ENCODE measurements around the gene DHX38. TPM values are rescaled to one million over a fixed set of nuclear protein-coding genes. Genes with fewer than 3 reads are reported as not detected.

The DHX38 gene
- total RNA-seq, 4 donors from 2014 or later: 40.8 to 85.0 (median 50.0) TPM

DNA sequence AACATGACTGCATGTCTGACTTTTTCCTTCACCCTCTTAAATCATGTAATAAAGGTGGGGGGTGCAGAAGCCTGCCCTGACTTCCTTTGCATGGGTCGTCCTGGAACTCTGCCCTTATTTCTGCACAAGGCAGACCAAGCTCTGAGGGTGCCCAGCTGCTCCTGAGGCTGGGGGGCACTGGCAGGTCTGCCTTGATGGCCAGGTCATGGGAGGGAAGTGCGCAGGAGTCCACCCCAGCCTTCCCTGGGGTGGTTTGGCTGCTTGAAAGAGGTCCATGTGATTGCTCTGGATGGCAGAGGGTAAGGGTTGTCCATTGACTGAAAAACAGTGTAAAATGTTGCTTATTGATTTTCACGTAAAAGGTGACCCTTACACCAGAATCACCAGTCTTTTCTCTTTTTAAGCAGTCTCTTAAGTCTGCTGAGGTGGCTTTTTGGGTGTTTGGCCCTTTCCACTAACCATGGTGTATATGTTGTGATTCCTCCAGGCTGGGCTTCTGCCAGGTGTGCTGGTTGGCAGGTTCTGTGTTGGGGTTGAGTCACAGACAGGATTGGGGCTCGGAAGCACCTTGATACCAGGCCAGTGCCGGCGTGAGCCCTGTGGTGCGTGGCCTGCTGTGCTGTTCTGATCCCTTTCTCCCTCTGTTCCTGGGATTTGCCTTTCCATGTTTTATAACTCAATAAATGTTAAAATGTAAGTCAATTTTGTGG, 19.4 kb downstream of the DHX38 start:
- TF ChIP-seq, protein P1, sequence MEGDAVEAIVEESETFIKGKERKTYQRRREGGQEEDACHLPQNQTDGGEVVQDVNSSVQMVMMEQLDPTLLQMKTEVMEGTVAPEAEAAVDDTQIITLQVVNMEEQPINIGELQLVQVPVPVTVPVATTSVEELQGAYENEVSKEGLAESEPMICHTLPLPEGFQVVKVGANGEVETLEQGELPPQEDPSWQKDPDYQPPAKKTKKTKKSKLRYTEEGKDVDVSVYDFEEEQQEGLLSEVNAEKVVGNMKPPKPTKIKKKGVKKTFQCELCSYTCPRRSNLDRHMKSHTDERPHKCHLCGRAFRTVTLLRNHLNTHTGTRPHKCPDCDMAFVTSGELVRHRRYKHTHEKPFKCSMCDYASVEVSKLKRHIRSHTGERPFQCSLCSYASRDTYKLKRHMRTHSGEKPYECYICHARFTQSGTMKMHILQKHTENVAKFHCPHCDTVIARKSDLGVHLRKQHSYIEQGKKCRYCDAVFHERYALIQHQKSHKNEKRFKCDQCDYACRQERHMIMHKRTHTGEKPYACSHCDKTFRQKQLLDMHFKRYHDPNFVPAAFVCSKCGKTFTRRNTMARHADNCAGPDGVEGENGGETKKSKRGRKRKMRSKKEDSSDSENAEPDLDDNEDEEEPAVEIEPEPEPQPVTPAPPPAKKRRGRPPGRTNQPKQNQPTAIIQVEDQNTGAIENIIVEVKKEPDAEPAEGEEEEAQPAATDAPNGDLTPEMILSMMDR (IDR thresholded peaks at IDR 0.05; ENCODE audit: low read depth): no peak

DNA sequence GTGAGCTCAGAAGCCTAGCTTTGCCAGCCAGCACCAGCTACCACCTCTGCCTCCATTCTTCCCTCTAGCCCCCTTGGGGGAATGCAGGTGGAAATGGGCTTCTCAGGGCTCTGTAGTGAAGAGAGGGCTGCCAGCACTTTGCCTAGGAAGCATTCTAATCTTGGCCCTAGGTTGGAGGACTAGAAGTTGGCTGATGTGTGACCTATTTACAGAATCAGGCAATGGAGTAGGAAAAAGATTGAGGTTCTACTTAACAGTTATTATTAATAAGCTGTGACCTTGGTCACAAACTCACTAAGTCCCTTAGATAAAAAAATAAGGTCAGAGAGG, 19.9 kb downstream of the DHX38 start:
- TF ChIP-seq, protein P1 (IDR thresholded peaks at IDR 0.05; ENCODE audit: low read depth): no peak

DNA sequence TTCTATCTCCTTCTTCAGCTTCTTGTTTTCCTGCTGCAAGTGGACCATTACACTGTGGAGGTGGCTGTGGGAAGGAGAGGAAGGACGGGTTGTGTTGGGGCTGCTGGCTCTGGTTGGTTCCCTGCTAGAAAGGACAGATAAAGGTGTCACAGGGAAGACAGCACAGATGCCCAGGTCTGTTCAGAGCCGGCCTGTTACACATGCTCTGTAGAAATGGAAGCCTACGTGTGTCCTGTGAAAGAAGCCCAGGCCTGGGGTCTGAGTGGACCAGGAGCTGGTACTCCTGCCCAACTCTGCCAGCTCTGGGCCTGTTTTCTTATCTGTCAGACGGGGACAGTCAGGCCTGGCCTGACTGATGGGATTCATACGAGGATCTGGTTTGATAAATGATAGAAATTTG, 26.4 kb downstream of the DHX38 start:
- TF ChIP-seq, protein P1 (IDR thresholded peaks at IDR 0.05; ENCODE audit: low read depth): no peak

DNA sequence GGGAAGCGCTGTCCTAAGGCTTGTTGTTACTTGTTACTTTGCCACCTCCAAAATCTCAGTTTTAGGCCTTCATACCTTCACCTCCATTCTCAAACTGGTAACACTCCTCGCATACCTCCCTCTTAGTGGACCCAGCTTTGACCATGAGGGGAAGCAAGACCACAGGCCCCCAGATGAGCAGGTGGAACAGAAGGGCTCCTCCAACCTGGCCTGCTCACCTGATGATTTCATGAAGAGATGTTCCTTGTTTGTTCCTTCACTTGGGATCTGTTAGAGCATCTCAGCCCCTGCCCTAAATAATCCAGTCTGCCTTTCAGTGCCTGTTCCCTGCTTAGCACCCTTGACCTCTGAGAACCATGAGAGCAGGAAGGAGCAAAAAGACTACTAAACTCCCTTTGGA, 28.7 kb downstream of the DHX38 start:
- TF ChIP-seq, protein P1 (IDR thresholded peaks at IDR 0.05; ENCODE audit: low read depth): no peak

DNA sequence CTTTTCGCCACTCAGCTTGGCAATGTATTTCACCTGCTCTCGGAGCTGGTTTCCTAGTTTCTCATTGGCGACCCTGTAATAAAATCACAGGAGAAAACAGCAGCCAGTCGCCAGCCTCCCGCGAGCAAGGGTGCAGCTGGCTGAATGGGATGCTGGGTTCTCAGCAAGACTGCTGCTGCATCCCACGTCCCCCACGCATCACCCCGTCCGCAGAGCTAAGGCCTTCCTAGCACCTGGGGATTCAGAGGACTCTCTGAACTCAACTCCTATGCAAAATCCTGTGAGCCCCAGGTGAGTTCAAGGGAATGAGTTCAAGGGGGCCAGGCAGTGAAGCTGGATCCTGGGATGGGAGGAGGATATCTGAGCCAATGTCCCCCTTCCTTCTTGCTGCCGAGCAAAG, 29.3 kb downstream of the DHX38 start:
- TF ChIP-seq, protein P1 (IDR thresholded peaks at IDR 0.05; ENCODE audit: low read depth): no peak

DNA sequence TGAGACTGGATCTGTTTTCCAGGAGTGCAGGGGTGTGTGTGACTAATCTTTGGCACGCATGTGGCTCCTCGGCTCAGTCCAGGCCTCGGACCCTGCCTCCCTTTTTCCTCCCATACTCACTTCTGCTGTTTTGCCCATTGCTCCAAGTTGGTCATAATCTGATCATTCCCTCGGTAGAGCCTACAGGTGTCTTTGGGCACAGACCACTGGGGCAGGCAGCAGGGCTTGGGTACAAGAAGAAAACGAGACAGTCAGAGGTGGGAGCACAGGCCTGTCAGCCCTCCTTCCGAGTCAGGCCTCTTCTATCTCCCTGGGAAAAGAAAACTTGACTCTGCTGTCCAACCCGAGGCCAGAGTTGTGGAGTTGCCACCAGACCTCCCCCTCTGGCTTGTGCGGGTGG, 29.8 kb downstream of the DHX38 start:
- TF ChIP-seq, protein P1 (IDR thresholded peaks at IDR 0.05; ENCODE audit: low read depth): no peak

DNA sequence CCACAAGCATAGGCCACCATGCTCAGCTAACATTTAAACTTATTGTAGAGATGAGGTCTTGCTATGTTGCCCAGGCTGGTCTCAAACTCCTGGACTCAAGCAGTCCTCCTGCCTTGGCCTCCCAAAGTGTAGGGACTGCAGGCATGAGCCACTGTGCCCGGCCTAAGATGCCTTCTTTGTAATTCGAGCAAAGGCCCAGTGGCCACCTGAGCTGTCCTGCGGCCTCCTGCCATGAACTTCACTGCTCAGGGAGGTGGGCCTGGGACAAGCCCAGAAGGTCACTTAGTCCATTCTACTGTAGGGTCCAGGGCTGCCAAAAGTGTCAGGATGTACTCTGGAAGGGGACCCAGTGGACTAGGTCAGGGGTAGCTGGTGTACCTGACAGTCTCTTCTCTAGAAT, 30.5 kb downstream of the DHX38 start:
- TF ChIP-seq, protein P1 (IDR thresholded peaks at IDR 0.05; ENCODE audit: low read depth): no peak

Data from subcutaneous adipose tissue (tissue), 4 donors.